Endothelial cell of umbilical vein (primary cell): ENCODE results near the gene DNAJC16. TPM values are rescaled to one million over a fixed set of nuclear protein-coding genes. Genes with fewer than 3 reads are reported as not detected.
"Not testable (repeated sequence)": the region's sequence is repeated elsewhere in the genome, so short reads cannot be mapped to it uniquely, and the experiment has no call there.

ENCODE experiments used
- BruUV-seq: library from RNA; stranded (reverse); fragments of 400-500 nt; replicated peaks from 2 replicates; lab custom pipeline; 2021; lab: Mats Ljungman, UMichigan
- CTCF ChIA-PET: fragments of 300-600, 350-600 bp; sonication (Branson Sonifier 250); formaldehyde crosslinking; loops from one replicate; lab custom pipeline; 2021; ENCODE audit warnings: antibody characterized with exemption, inconsistent platforms; lab: Charles Lee
- POLR2A ChIA-PET: fragments of 300-600, 350-600 bp; sonication (Branson Sonifier 250); formaldehyde crosslinking; loops from one replicate; lab custom pipeline; 2021; ENCODE audit warnings: antibody characterized with exemption, inconsistent platforms; lab: Charles Lee
- DNase-seq: peaks from one replicate; pipeline ENCODE4 v3.0.0-alpha.2; 2011; ENCODE audit warnings: low read depth, low spot score
- FAIRE-seq: peaks from 2 replicates; lab custom pipeline; 2011; peaks lifted over from hg19 to GRCh38; lab: Jason Lieb, UNC
- H2AFZ ChIP-seq: 2 replicates; pipeline ENCODE4 v1.6.0; 2012; ENCODE audit warnings: low read depth, low read length, control low read depth, inconsistent platforms
- H3K27ac ChIP-seq: 2 replicates; pipeline ENCODE4 v1.5.1; 2011; ENCODE audit warnings: low read depth, mild to moderate bottlenecking, control low read depth, low read length, moderate library complexity; ENCODE audit not compliant: insufficient read depth
- H3K27me3 ChIP-seq, 2 experiments: 2 replicates each; pipeline versions ENCODE4 v1.6.0 to v1.6.1; 2011; ENCODE audit warnings: low read length in 2 of 2, mixed read lengths in 1 of 2; ENCODE audit not compliant: control insufficient read depth in 2 of 2, insufficient read depth in 2 of 2
- H3K36me3 ChIP-seq, 2 experiments: 2 replicates in 1 of 2; 3 replicates in 1 of 2; pipeline ENCODE4 v1.5.1; 2011; ENCODE audit warnings: low read length in 2 of 2, mild to moderate bottlenecking in 1 of 2, moderate library complexity in 1 of 2; ENCODE audit not compliant: control insufficient read depth in 2 of 2, insufficient read depth in 2 of 2; ENCODE audit errors: extremely low read depth in 1 of 2
- H3K4me1 ChIP-seq: 3 replicates; pipeline ENCODE4 v1.5.1; 2011; ENCODE audit warnings: mild to moderate bottlenecking, low read length; ENCODE audit not compliant: control insufficient read depth, insufficient read depth; ENCODE audit errors: extremely low read depth
- H3K4me2 ChIP-seq: 2 replicates; pipeline ENCODE4 v1.6.1; 2011; ENCODE audit warnings: low read length, control low read depth, mixed read lengths; ENCODE audit not compliant: insufficient read depth
- H3K4me3 ChIP-seq, 3 experiments: fragments of 200-600 bp in 1 of 3; sonication (generic), shearing (Covaris generic) in 1 of 3; replicated peaks in 1 of 3; 2 replicates each; pipeline ENCODE4 v1.5.1; 2011 to 2016; ENCODE audit warnings: control low read depth in 3 of 3, low read length in 3 of 3, mild to moderate bottlenecking in 2 of 3, inconsistent platforms in 1 of 3, low read depth in 1 of 3, moderate library complexity in 1 of 3; ENCODE audit not compliant: insufficient read depth in 1 of 3
- H3K79me2 ChIP-seq: 2 replicates; pipeline ENCODE4 v1.6.0; 2012; ENCODE audit warnings: low read length, inconsistent platforms; ENCODE audit not compliant: control insufficient read depth, insufficient read depth
- H3K9ac ChIP-seq: replicated peaks from 2 replicates; pipeline ENCODE3; 2011; ENCODE audit warnings: low read length, control low read depth; ENCODE audit not compliant: insufficient read depth; ENCODE audit errors: extremely low read depth
- H3K9me1 ChIP-seq: replicated peaks from 3 replicates; pipeline ENCODE4 v1.6.0; 2011; ENCODE audit warnings: mild to moderate bottlenecking, low read length; ENCODE audit not compliant: control insufficient read depth, insufficient read depth; ENCODE audit errors: extremely low read depth
- H3K9me3 ChIP-seq: replicated peaks from 2 replicates; pipeline ENCODE4 v1.5.1; 2012; ENCODE audit warnings: low read length, inconsistent platforms; ENCODE audit not compliant: control insufficient read depth, insufficient read depth
- H4K20me1 ChIP-seq: replicated peaks from 2 replicates; pipeline ENCODE3; 2011; ENCODE audit warnings: mild to moderate bottlenecking, low read length; ENCODE audit not compliant: control insufficient read depth, insufficient read depth; ENCODE audit errors: extremely low read depth
- EZH2 ChIP-seq: IDR thresholded peaks from 2 replicates; pipeline ENCODE4 v1.6.1; 2012; ENCODE audit warnings: borderline replicate concordance, low read depth, mild to moderate bottlenecking, moderate library complexity, low read length, inconsistent platforms; ENCODE audit not compliant: severe bottlenecking
- FOS ChIP-seq: IDR thresholded peaks from 2 replicates; pipeline ENCODE4 v1.6.1; 2011; ENCODE audit warnings: mild to moderate bottlenecking, low read length, moderate library complexity, borderline replicate concordance; ENCODE audit not compliant: insufficient read depth
- GATA2 ChIP-seq: IDR thresholded peaks from 2 replicates; pipeline ENCODE4 v1.7.0; 2011; ENCODE audit warnings: low read depth, mild to moderate bottlenecking, moderate library complexity, mixed read lengths, low read length; ENCODE audit not compliant: insufficient read length, insufficient read depth
- JUN ChIP-seq: IDR thresholded peaks from 2 replicates; pipeline ENCODE4 v1.6.1; 2011; ENCODE audit warnings: borderline replicate concordance, low read depth; ENCODE audit not compliant: insufficient read length, insufficient read depth
- MYC ChIP-seq: IDR thresholded peaks from one replicate; pipeline ENCODE4 v1.6.1; 2011; ENCODE audit warnings: mild to moderate bottlenecking, low read depth, low read length
- POLR2A ChIP-seq: IDR thresholded peaks from 2 replicates; pipeline ENCODE4 v1.6.1; 2012; ENCODE audit warnings: low read depth, mild to moderate bottlenecking, control low read depth, low read length
- POLR2AphosphoS5 ChIP-seq: IDR thresholded peaks from 2 replicates; pipeline ENCODE4 v1.6.1; 2012; ENCODE audit warnings: low read depth, mild to moderate bottlenecking, control low read depth, low read length, moderate library complexity; ENCODE audit not compliant: insufficient read depth
- dilution Hi-C: fragments of 300-500 bp; cut with MboI; formaldehyde crosslinking; loops from one replicate; pipeline ENCODE4 v1.15.0; 2019; ENCODE audit warnings: low sequenced_read_pairs; ENCODE audit not compliant: extremely low pct_ligation_motif_present
- intact Hi-C: fragments of 100-400 bp; cut with micrococcal nuclease; formaldehyde crosslinking; loops from one replicate; pipeline ENCODE4 v1.10.0; 2022
- polyA plus RNA-seq, 4 experiments: library from polyadenylated mRNA; depleted of rRNA in 3 of 4; stranded (reverse) in 3 of 4; unstranded in 1 of 4; fragments of >200 nt; gene quantifications; 2 replicates each; pipeline versions ENCODE4 v1.2.1 to v1.2.3, GENCODE V29; 2011 to 2012; ENCODE audit warnings: missing spikeins in 1 of 4
- total RNA-seq: library from RNA; stranded (reverse); gene quantifications from 2 replicates; pipeline ENCODE4 v1.2.3, GENCODE V29; 2021
- TF ChIP-seq, protein P1 (sequence below): IDR thresholded peaks from 2 replicates; pipeline ENCODE4 v1.6.1; 2011; ENCODE audit not compliant: insufficient read depth, insufficient read length
- TF ChIP-seq, protein P2 (sequence below), 2 donors: IDR thresholded peaks; 1 replicate in 1 of 2; 2 replicates in 1 of 2; pipeline ENCODE4 v1.5.1; 2011; ENCODE audit warnings: low read length in 2 of 2, mild to moderate bottlenecking in 2 of 2, moderate library complexity in 2 of 2, control low read depth in 1 of 2, inconsistent platforms in 1 of 2, low read depth in 1 of 2; ENCODE audit not compliant: insufficient read depth in 1 of 2; ENCODE audit errors: extremely low read depth in 1 of 2

The DNAJC16 gene
- total and polyA plus RNA-seq, 2 donors (not counting 3 experiments of a cell fraction or from before 2014, with no cell fraction given): 8.0 to 21.4 TPM

DNA sequence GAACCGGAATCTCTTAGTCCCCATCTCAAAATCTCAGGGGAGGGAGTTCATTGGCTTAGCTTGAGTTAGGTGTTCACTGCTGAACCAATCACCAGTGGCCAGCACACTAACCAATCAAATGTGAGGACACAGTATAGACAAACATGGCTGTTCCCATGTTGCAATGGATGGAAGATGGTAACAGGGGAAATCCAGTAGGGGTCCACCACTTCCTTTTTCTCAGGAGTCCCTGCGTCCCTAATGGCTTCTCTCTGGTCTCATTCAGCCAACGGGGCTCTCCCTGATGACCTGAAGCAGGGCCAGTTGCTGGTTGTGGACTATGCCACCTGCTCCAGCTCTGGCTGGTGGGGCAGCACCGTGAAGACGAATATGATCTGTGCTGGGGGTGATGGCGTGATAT is 41.0 kb upstream of the DNAJC16 start:
- BruUV-seq: no TSS peak
- no peaks in the 10 kb centered on the region for H3K79me2 ChIP-seq
- no peaks in the 10 kb centered on the region for H4K20me1 ChIP-seq
- TF ChIP-seq POLR2A (no peak), POLR2AphosphoS5 (no peak), EZH2 (no peak), FOS (no peak), MYC (no peak), GATA2 (no peak), JUN (no peak)
- TF ChIP-seq, protein P1, sequence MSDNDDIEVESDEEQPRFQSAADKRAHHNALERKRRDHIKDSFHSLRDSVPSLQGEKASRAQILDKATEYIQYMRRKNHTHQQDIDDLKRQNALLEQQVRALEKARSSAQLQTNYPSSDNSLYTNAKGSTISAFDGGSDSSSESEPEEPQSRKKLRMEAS: no peak
- TF ChIP-seq, protein P2, sequence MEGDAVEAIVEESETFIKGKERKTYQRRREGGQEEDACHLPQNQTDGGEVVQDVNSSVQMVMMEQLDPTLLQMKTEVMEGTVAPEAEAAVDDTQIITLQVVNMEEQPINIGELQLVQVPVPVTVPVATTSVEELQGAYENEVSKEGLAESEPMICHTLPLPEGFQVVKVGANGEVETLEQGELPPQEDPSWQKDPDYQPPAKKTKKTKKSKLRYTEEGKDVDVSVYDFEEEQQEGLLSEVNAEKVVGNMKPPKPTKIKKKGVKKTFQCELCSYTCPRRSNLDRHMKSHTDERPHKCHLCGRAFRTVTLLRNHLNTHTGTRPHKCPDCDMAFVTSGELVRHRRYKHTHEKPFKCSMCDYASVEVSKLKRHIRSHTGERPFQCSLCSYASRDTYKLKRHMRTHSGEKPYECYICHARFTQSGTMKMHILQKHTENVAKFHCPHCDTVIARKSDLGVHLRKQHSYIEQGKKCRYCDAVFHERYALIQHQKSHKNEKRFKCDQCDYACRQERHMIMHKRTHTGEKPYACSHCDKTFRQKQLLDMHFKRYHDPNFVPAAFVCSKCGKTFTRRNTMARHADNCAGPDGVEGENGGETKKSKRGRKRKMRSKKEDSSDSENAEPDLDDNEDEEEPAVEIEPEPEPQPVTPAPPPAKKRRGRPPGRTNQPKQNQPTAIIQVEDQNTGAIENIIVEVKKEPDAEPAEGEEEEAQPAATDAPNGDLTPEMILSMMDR (IDR thresholded peaks at IDR 0.05; ENCODE audit: extremely low read depth in 1 of 2, insufficient read depth in 1 of 2, low read depth in 1 of 2, low read length in 2 of 2): no peak
- H3K4me2 ChIP-seq: no peak overlapping the region
- H3K27me3 ChIP-seq: no peaks in the 10 kb centered on the region
- POLR2A ChIA-PET: no interaction called here
- CTCF ChIA-PET: no interaction called here
- no peak overlapping the region for H2AFZ ChIP-seq
- no peaks in the 10 kb centered on the region for H3K9me3 ChIP-seq
- FAIRE-seq: no peak
- dilution Hi-C loops (no loop called here), intact Hi-C loops (no loop called here)
- H3K4me3 ChIP-seq: no peak overlapping the region
- H3K9ac ChIP-seq: no peak overlapping the region
- no peak for DNase-seq
- H3K36me3 ChIP-seq: no peaks in the 10 kb centered on the region
- no peaks in the 10 kb centered on the region for H3K4me1 ChIP-seq
- no peak overlapping the region for H3K27ac ChIP-seq
- no peaks in the 10 kb centered on the region for H3K9me1 ChIP-seq

DNA sequence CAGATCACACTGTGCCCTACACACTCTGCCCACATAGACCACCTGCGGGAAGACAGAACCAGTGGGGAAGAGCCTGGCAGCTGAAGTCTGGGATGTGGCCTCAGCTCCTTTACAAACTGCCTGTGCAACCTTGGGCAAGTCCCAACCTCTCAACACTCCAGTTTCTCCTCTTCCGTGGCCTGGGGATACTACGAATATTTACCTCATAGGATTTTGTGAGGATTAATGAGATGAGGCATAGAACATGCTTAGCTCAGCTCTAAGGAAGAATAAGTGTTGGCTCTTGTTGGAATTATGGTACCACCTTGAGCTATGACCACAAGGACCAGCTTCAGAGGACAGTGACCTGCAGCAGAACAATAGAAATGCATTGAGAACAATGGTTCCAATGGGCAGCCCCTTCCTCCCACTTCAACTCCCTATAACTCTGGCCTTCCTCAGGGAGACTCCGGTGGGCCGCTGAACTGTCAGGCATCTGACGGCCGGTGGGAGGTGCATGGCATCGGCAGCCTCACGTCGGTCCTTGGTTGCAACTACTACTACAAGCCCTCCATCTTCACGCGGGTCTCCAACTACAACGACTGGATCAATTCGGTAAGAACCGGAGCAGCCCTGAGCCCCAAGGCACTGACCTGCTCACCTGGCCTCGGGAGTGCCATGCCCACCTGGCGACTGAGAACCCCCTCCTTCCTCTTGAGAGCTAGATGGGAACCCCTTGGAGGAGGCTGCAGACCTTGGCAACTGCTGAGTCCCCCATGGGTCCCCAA is 39.6 kb upstream of the DNAJC16 start:
- H3K9me3 ChIP-seq, H3K4me2 ChIP-seq, FAIRE-seq, H3K36me3 ChIP-seq, BruUV-seq, intact Hi-C loops, H2AFZ ChIP-seq, H3K9me1 ChIP-seq, H3K79me2 ChIP-seq, H3K27ac ChIP-seq, H3K4me3 ChIP-seq, H3K27me3 ChIP-seq, CTCF ChIA-PET, H3K4me1 ChIP-seq, H4K20me1 ChIP-seq, dilution Hi-C loops, H3K9ac ChIP-seq, DNase-seq, POLR2A ChIA-PET: not testable (repeated sequence)
